HG03045 (cell line): ENCODE measurements around the gene LIPK.
"Not testable (repeated sequence)": the region's sequence is repeated elsewhere in the genome, so short reads cannot be mapped to it uniquely, and the experiment has no call there.

Experiments used
- ATAC-seq: cut with Tn5 transposase; IDR thresholded peaks from one replicate; pipeline ENCODE4 v1.9.1; 2021; ENCODE audit warnings: mild to moderate bottlenecking, moderate library complexity; ENCODE audit not compliant: unreplicated experiment

The LIPK gene

GRCh38 chr10:88705958-88706357 lies at the start of gene LIPK:
Gene LIPK, plus strand, starts transcription at chr10:88706249. Its CDS starts 18,295 bp downstream, at chr10:88724544.
- no peak for ATAC-seq

- ATAC-seq, result no peak
These were observed 48.1 kb upstream of the LIPK start for GRCh38 chr10:88657901-88658300.

- ATAC-seq, result no peak
These were observed 46.1 kb upstream of the LIPK start for GRCh38 chr10:88659725-88660597.

- no peak for ATAC-seq
These were observed 45.5 kb upstream of the LIPK start for GRCh38 chr10:88660598-88660884.

- no peak for ATAC-seq
These were observed 45.0 kb upstream of the LIPK start for GRCh38 chr10:88661018-88661417.

- no peak for ATAC-seq
These were observed 44.5 kb upstream of the LIPK start for GRCh38 chr10:88661577-88661976.

GRCh38 chr10:88663153-88663552 lies 42.9 kb upstream of the LIPK start:
- ATAC-seq, result not testable (repeated sequence)

GRCh38 chr10:88664142-88664541 lies 41.9 kb upstream of the LIPK start, which contains the start of gene LIPF:
Gene LIPF, plus strand, starts transcription at chr10:88664442. Its CDS starts 2,856 bp downstream, at chr10:88667298.
- ATAC-seq, result no peak

- ATAC-seq, result no peak
These were observed 37.6 kb upstream of the LIPK start for GRCh38 chr10:88668465-88668864.

- peak; percentile 74 for ATAC-seq
These were observed 35.6 kb upstream of the LIPK start for GRCh38 chr10:88670497-88670896.

GRCh38 chr10:88672041-88672440 lies 34.0 kb upstream of the LIPK start:
- no peak for ATAC-seq

- no peak for ATAC-seq
These were observed 29.6 kb upstream of the LIPK start for GRCh38 chr10:88676283-88677060.

GRCh38 chr10:88680958-88681357 lies 25.1 kb upstream of the LIPK start:
- no peak for ATAC-seq

- no peak for ATAC-seq
These were observed 23.6 kb upstream of the LIPK start for GRCh38 chr10:88682491-88682890.

GRCh38 chr10:88687853-88688467 lies 18.1 kb upstream of the LIPK start:
- ATAC-seq, result no peak

GRCh38 chr10:88689366-88689765 lies 16.7 kb upstream of the LIPK start:
- ATAC-seq, result no peak

GRCh38 chr10:88693392-88694020 lies 12.5 kb upstream of the LIPK start:
- ATAC-seq, result no peak

- ATAC-seq, result no peak
These were observed 3.0 kb upstream of the LIPK start for GRCh38 chr10:88702848-88703597.

- ATAC-seq, result no peak
These were observed 1.5 kb downstream of the LIPK start for GRCh38 chr10:88707429-88708155.

- ATAC-seq, result not testable (repeated sequence)
These were observed 3.3 kb downstream of the LIPK start for GRCh38 chr10:88709361-88709760.
